ENCODE data around the gene GPR162. TPM values are rescaled to one million over a fixed set of nuclear protein-coding genes. Genes with fewer than 3 reads are reported as not detected.

The GPR162 gene
- polyA plus RNA-seq, 1 donor (not counting 4 experiments of a cell fraction or from before 2014, with no cell fraction given) = 0.09 TPM

GRCh38 chr12:6849427-6849826 is 27.8 kb downstream of the GPR162 start:
- Histone ChIP-seq H3K9me1 (ENCODE audit: control insufficient read depth, extremely low read depth, insufficient read depth, low read length) (no peaks in the 10 kb centered on the region), H3K9me3 (ENCODE audit: control insufficient read depth, low read depth, low read length) (no peaks in the 10 kb centered on the region), H4K20me1 (ENCODE audit: control insufficient read depth, extremely low read depth, insufficient read depth, low read length) (no peaks in the 10 kb centered on the region), H3K27ac (ENCODE audit: control insufficient read depth, insufficient read depth, low read length) (no peak overlapping the region), H2AFZ (ENCODE audit: control insufficient read depth, low read length) (no peak overlapping the region), H3K9ac (ENCODE audit: control insufficient read depth, extremely low read depth, insufficient read depth, low read length) (no peak overlapping the region), H3K27me3 (ENCODE audit: control insufficient read depth, extremely low read depth, insufficient read depth, low read length) (no peaks in the 10 kb centered on the region), H3K4me3 (ENCODE audit: control insufficient read depth in 2 of 3, extremely low read depth in 1 of 3, insufficient read depth in 2 of 3, low read depth in 1 of 3, low read length in 3 of 3) (no peak overlapping the region), H3K4me1 (ENCODE audit: control insufficient read depth, extremely low read depth, insufficient read depth, low read length) (peaks cover 21% of the 10 kb centered on the region), H3K36me3 (ENCODE audit: control insufficient read depth in 2 of 2, extremely low read depth in 1 of 2, insufficient read depth in 2 of 2, low read length in 2 of 2) (peaks cover 6 to 34% of the 10 kb centered on the region in 2 experiments), H3K4me2 (ENCODE audit: control insufficient read depth, extremely low read depth, insufficient read depth, low read depth, low read length) (peak overlapping the region; percentile 94), H3K79me2 (ENCODE audit: control insufficient read depth, insufficient read depth, low read length) (peaks cover 27% of the 10 kb centered on the region)
- no peak for TF ChIP-seq CTCF (optimal IDR thresholded peaks at IDR 0.05 in 1 of 3, IDR thresholded peaks at IDR 0.05 in 1 of 3, conservative IDR thresholded peaks at IDR 0.05 in 1 of 3; ENCODE audit: extremely low read depth in 1 of 3, insufficient read depth in 2 of 3, low read length in 3 of 3)
- no peak for TF ChIP-seq EZH2 (IDR thresholded peaks at IDR 0.05; ENCODE audit: low read length)
- dilution Hi-C loops (cut with MboI; ENCODE audit: extremely low pct_ligation_motif_present, low sequenced_read_pairs) = no loop called here
- no peak for DNase-seq (ENCODE audit: low read depth, low spot score)
- FAIRE-seq = no peak

DNA sequence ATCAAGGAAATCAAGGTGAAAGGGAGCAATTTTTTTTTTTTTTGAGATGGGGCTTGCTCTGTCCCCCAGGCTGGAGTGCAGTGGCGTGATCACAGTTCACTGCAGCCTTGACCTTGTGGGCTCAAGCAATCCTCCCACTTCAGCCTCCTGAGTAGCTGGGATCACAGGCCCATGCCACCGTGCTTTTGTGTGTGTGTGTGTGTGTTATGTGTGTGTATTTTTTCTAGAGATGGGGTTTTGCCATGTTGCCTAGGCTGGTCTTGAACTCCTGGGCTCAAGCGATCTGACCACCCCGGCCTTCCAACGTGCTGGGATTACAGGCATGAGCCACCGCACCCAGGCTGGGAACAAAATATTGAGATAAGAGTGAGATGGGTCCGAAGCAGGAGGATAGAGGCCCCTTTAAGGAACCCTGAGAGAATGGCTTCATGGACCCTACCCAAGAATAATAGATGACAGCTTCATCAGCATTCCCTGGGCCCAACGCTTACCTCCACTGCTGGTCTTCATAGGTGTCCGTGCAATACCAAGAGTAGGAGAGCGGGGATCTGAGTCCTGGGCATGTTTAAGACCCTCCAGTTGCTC is 28.4 kb downstream of the GPR162 start:
- Histone ChIP-seq H3K79me2 (ENCODE audit: control insufficient read depth, insufficient read depth, low read length) (peaks cover 34% of the 10 kb centered on the region), H4K20me1 (ENCODE audit: control insufficient read depth, extremely low read depth, insufficient read depth, low read length) (no peaks in the 10 kb centered on the region), H3K4me3 (ENCODE audit: control insufficient read depth in 2 of 3, extremely low read depth in 1 of 3, insufficient read depth in 2 of 3, low read depth in 1 of 3, low read length in 3 of 3) (peak overlapping the region in 2 of 3 experiments; percentile 95 to 99), H3K27ac (ENCODE audit: control insufficient read depth, insufficient read depth, low read length) (peak overlapping the region; percentile 91), H3K36me3 (ENCODE audit: control insufficient read depth in 2 of 2, extremely low read depth in 1 of 2, insufficient read depth in 2 of 2, low read length in 2 of 2) (peaks cover 6 to 38% of the 10 kb centered on the region in 2 experiments), H3K27me3 (ENCODE audit: control insufficient read depth, extremely low read depth, insufficient read depth, low read length) (no peaks in the 10 kb centered on the region), H3K9ac (ENCODE audit: control insufficient read depth, extremely low read depth, insufficient read depth, low read length) (peak overlapping the region; percentile 92), H3K9me3 (ENCODE audit: control insufficient read depth, low read depth, low read length) (no peaks in the 10 kb centered on the region), H3K4me1 (ENCODE audit: control insufficient read depth, extremely low read depth, insufficient read depth, low read length) (peaks cover 21% of the 10 kb centered on the region), H2AFZ (ENCODE audit: control insufficient read depth, low read length) (no peak overlapping the region), H3K4me2 (ENCODE audit: control insufficient read depth, extremely low read depth, insufficient read depth, low read depth, low read length) (peak overlapping the region; percentile 94), H3K9me1 (ENCODE audit: control insufficient read depth, extremely low read depth, insufficient read depth, low read length) (no peaks in the 10 kb centered on the region)
- TF ChIP-seq EZH2 (IDR thresholded peaks at IDR 0.05; ENCODE audit: low read length) (no peak), CTCF (optimal IDR thresholded peaks at IDR 0.05 in 1 of 3, IDR thresholded peaks at IDR 0.05 in 1 of 3, conservative IDR thresholded peaks at IDR 0.05 in 1 of 3; ENCODE audit: extremely low read depth in 1 of 3, insufficient read depth in 2 of 3, low read length in 3 of 3) (no peak)
- no peak for FAIRE-seq
- no peak for DNase-seq (ENCODE audit: low read depth, low spot score)
- dilution Hi-C loops (cut with MboI; ENCODE audit: extremely low pct_ligation_motif_present, low sequenced_read_pairs) = no loop called here
